ENCODE results near the gene RASL12.

The RASL12 gene

DNA sequence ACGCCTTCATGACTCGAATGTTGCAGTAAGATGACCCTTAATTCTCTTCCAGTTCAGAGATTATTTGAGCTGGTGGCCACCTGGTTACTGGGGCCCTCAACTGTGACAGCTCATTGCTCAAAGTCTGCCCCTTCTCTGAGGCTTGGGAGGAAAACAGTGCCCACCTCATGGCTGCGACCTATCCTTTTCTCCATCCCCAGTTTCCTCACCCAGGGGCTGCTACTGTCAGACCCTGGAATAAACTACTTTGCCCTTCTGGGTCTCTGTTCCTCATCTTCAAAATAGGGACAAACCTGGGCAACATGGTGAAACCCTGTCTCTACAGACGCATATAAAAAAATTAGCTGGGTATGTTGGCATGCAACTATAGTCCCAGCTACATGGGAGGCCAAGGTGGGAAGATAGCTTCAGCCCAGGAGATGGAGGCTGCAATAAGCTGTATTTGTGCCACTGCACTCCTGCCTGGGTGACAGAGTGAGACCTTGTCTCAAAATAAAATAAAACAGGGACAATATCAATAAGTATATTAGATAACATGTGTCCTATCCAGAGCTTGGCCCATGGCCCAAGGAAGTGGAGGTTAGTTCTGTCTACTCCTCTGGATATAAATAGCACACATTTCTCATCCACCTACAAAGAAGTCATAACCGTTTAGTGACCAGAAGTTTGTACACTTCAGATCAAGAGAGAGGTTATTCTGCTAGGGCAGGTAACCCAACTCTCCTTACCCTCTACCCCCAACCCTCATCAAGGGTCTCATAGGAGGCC is 2.2 kb upstream of the RASL12 start:
- H3K4me3 ChIP-seq (ENCODE audit: low read depth, low read length): no peak overlapping the region
- DNase-seq (ENCODE audit: low read depth): no peak
- TF ChIP-seq POLR2A (IDR thresholded peaks at IDR 0.05; ENCODE audit: extremely low read depth, insufficient read length): no peak
- TF ChIP-seq, protein P1, sequence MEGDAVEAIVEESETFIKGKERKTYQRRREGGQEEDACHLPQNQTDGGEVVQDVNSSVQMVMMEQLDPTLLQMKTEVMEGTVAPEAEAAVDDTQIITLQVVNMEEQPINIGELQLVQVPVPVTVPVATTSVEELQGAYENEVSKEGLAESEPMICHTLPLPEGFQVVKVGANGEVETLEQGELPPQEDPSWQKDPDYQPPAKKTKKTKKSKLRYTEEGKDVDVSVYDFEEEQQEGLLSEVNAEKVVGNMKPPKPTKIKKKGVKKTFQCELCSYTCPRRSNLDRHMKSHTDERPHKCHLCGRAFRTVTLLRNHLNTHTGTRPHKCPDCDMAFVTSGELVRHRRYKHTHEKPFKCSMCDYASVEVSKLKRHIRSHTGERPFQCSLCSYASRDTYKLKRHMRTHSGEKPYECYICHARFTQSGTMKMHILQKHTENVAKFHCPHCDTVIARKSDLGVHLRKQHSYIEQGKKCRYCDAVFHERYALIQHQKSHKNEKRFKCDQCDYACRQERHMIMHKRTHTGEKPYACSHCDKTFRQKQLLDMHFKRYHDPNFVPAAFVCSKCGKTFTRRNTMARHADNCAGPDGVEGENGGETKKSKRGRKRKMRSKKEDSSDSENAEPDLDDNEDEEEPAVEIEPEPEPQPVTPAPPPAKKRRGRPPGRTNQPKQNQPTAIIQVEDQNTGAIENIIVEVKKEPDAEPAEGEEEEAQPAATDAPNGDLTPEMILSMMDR (IDR thresholded peaks at IDR 0.05; ENCODE audit: low read depth, low read length): no peak
- TF ChIP-seq MYC (IDR thresholded peaks at IDR 0.05; ENCODE audit: low read depth, low read length): no peak
- TF ChIP-seq, protein P2, sequence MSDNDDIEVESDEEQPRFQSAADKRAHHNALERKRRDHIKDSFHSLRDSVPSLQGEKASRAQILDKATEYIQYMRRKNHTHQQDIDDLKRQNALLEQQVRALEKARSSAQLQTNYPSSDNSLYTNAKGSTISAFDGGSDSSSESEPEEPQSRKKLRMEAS (IDR thresholded peaks at IDR 0.05; ENCODE audit: low read depth, low read length): no peak

DNA sequence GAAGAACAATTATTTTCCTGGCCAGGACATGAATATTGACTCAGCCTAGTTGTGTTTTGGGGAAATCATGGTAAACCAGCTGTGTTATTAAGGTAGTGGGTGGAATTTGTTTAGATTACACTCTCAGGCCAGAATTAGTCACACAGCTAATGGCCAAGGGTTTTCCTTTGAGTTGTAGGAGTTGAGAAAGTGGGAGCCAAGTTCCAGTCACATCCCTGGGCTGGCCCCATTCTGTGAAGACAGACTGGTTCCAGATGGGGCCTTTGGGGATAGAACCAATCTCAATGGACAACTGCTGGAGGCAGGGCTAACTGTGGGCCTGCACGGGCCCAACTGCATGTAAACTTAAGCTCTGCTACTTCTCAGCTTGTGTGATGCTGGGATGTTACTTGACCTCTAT is 1.4 kb upstream of the RASL12 start:
- TF ChIP-seq, protein P2 (IDR thresholded peaks at IDR 0.05; ENCODE audit: low read depth, low read length): no peak
- TF ChIP-seq, protein P1 (IDR thresholded peaks at IDR 0.05; ENCODE audit: low read depth, low read length): no peak
- TF ChIP-seq POLR2A (IDR thresholded peaks at IDR 0.05; ENCODE audit: extremely low read depth, insufficient read length) (no peak), MYC (IDR thresholded peaks at IDR 0.05; ENCODE audit: low read depth, low read length) (no peak)
- H3K4me3 ChIP-seq (ENCODE audit: low read depth, low read length): no peak overlapping the region
- DNase-seq (ENCODE audit: low read depth): no peak

DNA sequence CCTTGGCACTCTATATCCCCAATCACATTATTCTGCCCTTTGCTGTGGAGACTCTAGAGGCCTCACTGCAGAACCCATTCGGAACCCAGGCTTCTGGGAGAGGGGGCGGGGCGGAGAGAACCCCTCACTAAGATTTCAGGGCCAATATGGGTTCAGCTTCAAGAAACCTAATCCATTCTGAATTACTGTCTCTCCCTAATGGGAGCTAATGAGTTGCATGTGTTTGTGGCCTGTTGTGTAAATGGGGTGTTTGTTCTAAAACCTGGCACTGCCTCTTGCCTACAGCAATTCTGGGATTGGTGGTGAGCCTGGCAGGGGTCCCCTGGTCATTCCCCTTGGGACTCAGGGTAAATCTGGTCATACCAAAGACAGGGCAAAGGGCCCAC is 605 bp upstream of the RASL12 start:
- DNase-seq (ENCODE audit: low read depth): no peak
- TF ChIP-seq MYC (IDR thresholded peaks at IDR 0.05; ENCODE audit: low read depth, low read length) (no peak), POLR2A (IDR thresholded peaks at IDR 0.05; ENCODE audit: extremely low read depth, insufficient read length) (no peak)
- TF ChIP-seq, protein P2 (IDR thresholded peaks at IDR 0.05; ENCODE audit: low read depth, low read length): no peak
- TF ChIP-seq, protein P1 (IDR thresholded peaks at IDR 0.05; ENCODE audit: low read depth, low read length): no peak
- no peak overlapping the region for H3K4me3 ChIP-seq (ENCODE audit: low read depth, low read length)

DNA sequence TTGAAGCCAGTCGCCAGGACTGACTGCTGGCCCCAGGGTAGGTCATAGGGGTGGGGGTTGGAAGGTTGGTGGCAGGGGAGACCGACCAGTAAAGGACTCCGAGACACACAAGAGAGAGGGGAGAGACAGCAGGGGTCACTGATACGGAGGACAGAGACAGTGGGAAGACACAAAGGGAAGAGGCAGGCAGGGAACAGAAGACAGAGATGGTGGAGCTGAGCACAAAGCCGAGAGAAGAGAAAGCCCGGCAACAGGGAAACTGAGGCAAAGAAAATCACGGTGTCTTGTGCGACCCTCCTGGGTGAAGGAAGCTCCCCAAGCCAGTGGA is 510 bp downstream of the RASL12 start:
- TF ChIP-seq, protein P1 (IDR thresholded peaks at IDR 0.05; ENCODE audit: low read depth, low read length): no peak
- TF ChIP-seq MYC (IDR thresholded peaks at IDR 0.05; ENCODE audit: low read depth, low read length) (no peak), POLR2A (IDR thresholded peaks at IDR 0.05; ENCODE audit: extremely low read depth, insufficient read length) (no peak)
- TF ChIP-seq, protein P2 (IDR thresholded peaks at IDR 0.05; ENCODE audit: low read depth, low read length): no peak
- no peak for DNase-seq (ENCODE audit: low read depth)
- no peak overlapping the region for H3K4me3 ChIP-seq (ENCODE audit: low read depth, low read length)

DNA sequence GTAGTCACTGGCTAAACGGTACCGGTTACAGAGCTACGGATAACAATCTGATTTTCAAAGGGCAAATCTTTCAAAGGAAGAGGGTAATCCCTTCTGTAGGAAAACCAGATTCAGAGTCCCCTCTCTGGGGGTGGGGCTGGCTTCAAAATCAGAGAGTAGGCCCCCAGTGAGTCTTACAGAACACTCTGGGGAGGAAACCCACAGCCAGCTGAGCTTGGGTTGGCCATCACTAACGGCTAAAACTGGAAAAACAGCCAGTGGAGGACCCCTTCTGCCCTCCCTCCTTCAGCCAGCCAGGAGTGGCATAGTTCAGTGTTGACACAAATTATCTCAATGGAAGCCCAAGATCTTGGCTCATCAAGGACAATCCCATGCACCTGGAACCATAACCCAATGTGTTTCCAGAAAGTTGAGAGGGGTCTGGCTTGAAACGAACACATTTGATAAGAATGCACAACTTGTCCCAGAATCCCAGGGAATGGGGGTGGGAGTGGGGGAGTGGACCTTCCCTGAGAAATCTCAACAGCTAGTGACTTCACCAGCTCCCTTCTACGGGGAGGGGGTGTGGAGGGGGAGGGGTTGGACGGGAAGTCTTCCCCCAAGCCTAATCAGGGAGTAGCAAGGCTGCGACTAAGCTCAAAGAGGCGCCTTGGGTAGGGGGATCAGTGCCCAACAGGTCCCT is 1.0 kb downstream of the RASL12 start:
- no peak for DNase-seq (ENCODE audit: low read depth)
- TF ChIP-seq MYC (IDR thresholded peaks at IDR 0.05; ENCODE audit: low read depth, low read length) (no peak), POLR2A (IDR thresholded peaks at IDR 0.05; ENCODE audit: extremely low read depth, insufficient read length) (no peak)
- TF ChIP-seq, protein P2 (IDR thresholded peaks at IDR 0.05; ENCODE audit: low read depth, low read length): no peak
- TF ChIP-seq, protein P1 (IDR thresholded peaks at IDR 0.05; ENCODE audit: low read depth, low read length): no peak
- H3K4me3 ChIP-seq (ENCODE audit: low read depth, low read length): no peak overlapping the region

Measured in NB4 (cell line).